22Rv1 (cell line): Measurements from ENCODE around the gene LRRC17.
A peak's percentile ranks its signal among the peaks of the same experiment; 100 is the strongest.

Source experiments
- H3K27ac ChIP-seq: fragments of 450-650 bp; 2 replicates; pipeline ENCODE4 v1.5.1; 2017
- CTCF ChIP-seq: fragments of 450-650 bp; IDR thresholded peaks from 2 replicates; pipeline ENCODE4 v1.5.1; 2017; ENCODE audit warnings: mild to moderate bottlenecking
- ZFX ChIP-seq: fragments of 450-650 bp; IDR thresholded peaks from 2 replicates; pipeline ENCODE4 v1.6.1; 2017; ENCODE audit warnings: antibody characterized with exemption, borderline replicate concordance

The LRRC17 gene

GRCh38 chr7:102917436-102918353 lies 4.9 kb downstream of the LRRC17 start:
- H3K27ac ChIP-seq = no peak overlapping the region

DNA sequence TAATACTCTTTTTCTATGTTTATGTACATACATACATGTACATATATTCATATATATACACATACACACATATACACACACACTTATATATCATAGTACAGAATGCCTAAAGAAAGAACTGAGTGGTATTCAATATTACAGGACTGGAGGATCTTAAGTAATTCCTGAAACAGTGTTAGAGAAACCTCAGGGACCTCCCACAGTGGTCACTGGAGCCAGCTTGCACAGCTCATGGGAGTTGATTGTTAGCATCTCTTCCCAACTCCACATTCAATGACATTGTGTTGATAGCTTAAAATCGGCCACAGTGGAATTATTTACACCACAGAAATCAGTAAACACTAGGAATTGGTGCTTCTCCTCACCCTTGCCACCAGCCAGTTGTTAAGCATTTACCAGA lies 6.0 kb downstream of the LRRC17 start:
- no peak for TF ChIP-seq CTCF
- TF ChIP-seq ZFX = no peak
- H3K27ac ChIP-seq = no peak overlapping the region

More at GRCh38 chr7:102917436-102918353, 4.9 kb downstream of the LRRC17 start:
- peak; percentile 18 for TF ChIP-seq CTCF
- TF ChIP-seq ZFX = no peak

DNA sequence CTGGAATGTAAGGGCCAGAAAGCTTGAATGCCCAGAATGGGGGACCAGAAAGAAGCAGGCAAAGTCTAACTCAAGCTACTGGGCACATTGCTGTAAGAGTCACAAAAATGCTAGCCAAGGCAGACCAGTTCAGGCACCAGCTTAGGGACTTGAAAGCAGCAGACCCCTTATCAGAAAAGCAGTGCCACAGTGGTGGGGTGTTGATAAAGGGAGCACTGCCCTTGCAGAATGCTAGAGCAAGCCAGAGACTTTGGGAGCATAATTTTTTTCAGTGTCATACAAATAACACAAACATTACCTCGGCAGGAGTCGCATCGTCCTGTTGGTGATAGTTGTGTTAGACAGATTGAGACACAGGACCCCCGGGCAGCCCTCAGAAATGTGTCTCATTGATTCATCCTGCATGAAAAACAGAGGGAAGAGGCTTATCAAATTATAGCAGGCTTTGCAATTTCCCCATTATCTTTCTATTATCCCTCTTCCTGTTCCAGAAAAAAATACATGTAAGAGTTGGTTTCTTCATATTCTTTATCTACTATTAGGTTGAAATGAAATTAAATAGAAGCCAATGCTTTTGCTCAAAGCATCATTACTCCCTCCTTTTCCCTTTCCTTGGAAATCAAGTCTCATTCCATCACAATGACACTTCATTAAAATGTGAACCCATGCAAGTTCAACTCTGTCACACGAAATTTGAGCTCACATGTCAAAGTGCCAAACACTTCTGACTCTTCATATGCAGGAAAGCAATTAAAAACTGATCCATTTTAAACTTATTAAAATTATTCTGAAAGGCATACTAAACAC lies 13.4 kb downstream of the LRRC17 start:
- TF ChIP-seq ZFX (no peak), CTCF (no peak)
- no peak overlapping the region for H3K27ac ChIP-seq

DNA sequence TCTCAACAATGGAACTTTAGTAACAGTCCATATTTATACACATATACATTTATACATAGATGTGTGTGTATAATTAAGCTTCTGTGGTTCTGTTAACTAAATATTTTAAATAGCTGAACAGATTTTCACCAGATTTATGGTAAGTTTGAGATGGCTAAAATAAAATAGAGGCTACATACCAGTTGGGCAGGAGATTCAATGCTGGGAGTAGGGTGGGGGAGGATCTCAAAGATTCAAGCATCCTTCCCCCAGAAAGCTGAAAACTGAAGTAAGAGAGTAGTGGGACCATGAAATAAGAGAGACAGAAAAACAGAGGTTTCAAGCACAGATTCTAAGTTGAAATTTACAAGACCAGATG lies 14.0 kb downstream of the LRRC17 start:
- no peak overlapping the region for H3K27ac ChIP-seq
- no peak for TF ChIP-seq ZFX

DNA sequence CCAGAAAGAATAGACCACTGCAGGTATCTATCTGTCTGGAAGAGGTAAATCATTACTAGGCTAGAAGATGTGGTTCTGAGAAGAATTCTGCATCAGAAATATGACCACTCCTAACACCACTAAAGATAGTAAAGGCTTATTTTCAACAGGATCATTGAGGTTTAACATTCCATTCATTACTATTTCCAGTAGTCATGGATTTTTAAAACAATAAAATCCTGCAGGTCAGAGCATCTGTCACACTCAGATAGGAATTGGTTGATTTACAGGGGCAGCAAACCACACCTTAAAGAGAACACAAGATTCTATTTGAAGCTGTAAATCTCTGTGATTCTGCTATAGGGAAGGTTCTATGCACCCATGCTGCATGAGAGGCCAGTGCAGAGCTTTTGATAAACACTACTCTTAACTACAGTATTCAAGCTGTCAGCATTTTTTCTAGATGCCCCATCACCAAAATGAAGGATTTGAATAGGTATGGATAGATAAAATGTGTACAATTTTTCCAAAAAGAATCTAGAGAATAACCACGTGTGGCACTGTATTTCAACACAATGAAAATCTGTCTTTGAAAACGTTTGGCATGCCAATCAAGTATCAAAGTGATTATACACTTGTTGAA lies 14.6 kb downstream of the LRRC17 start:
- TF ChIP-seq CTCF (no peak), ZFX (no peak)
- H3K27ac ChIP-seq = no peak overlapping the region

DNA sequence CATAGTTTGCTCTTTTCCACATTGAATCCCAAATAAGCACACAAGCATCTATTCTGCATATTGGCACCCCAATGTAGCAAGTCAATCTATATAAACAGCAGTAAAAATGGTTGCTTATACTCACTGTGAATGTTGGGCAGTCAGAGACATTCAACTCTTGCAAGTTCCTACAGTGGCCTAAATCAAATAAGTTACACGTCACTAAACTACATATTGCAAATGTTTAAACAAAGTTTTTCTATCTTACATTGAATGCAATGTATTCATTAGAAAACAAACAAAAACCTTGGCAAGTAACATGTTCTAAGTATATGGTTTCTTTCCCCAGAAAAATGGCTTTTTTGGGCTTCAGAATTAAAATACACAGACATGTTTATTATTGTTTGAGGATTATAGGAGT lies 19.0 kb downstream of the LRRC17 start:
- TF ChIP-seq CTCF = no peak
- no peak for TF ChIP-seq ZFX
- H3K27ac ChIP-seq = no peak overlapping the region

GRCh38 chr7:102933763-102934162 lies 21.0 kb downstream of the LRRC17 start:
- TF ChIP-seq ZFX = no peak
- no peak for TF ChIP-seq CTCF
- H3K27ac ChIP-seq = no peak overlapping the region
